ENCODE results near the gene DNHD1.
A peak's percentile ranks its signal among the peaks of the same experiment; 100 is the strongest.

Gene DNHD1

GRCh38 chr11:6608726-6609501, 111.8 kb downstream of the DNHD1 start:
- Histone ChIP-seq H3K9me3 (ENCODE audit: insufficient read depth, low read depth, low read length) (no peaks in the 10 kb centered on the region), H3K36me3 (ENCODE audit: insufficient read depth, low read length) (peaks cover 34% of the 10 kb centered on the region; the same call in 1 of the 2 replicates), H3K27me3 (ENCODE audit: insufficient read depth, low read length, poor library complexity, severe bottlenecking) (no peaks in the 10 kb centered on the region), H3K9ac (ENCODE audit: low read depth, low read length, poor library complexity, severe bottlenecking) (no peak overlapping the region), H3K79me2 (ENCODE audit: insufficient read depth, low read length) (peaks cover 79% of the 10 kb centered on the region), H3F3A (ENCODE audit: low read depth) (peaks cover 12% of the 10 kb centered on the region; the same call in 1 of the 2 replicates), H3K4me3 (ENCODE audit: low read length, poor library complexity, severe bottlenecking) (no peak overlapping the region), H2AFZ (ENCODE audit: low read length) (no peak overlapping the region), H3K4me2 (ENCODE audit: low read depth, low read length, poor library complexity, severe bottlenecking) (no peak overlapping the region), H4K20me1 (ENCODE audit: insufficient read depth, low read length, poor library complexity, severe bottlenecking) (peaks cover 27% of the 10 kb centered on the region), H3K4me1 (ENCODE audit: insufficient read depth, low read length, poor library complexity, severe bottlenecking) (peaks cover 55% of the 10 kb centered on the region), H3K9me2 (replicated peaks; ENCODE audit: low read depth, low read length) (no peaks in the 10 kb centered on the region)
- TF ChIP-seq CTCF (conservative IDR thresholded peaks at IDR 0.05; ENCODE audit: low read length), result no peak
- TF ChIP-seq EZH2phosphoT487 (IDR thresholded peaks at IDR 0.05; ENCODE audit: borderline replicate concordance), result no peak

GRCh38 chr11:6609502-6610015, 112.5 kb downstream of the DNHD1 start:
- Histone ChIP-seq H4K20me1 (ENCODE audit: insufficient read depth, low read length, poor library complexity, severe bottlenecking) (peaks cover 23% of the 10 kb centered on the region), H3K9ac (ENCODE audit: low read depth, low read length, poor library complexity, severe bottlenecking) (no peak overlapping the region), H3K4me3 (ENCODE audit: low read length, poor library complexity, severe bottlenecking) (no peak overlapping the region), H3K79me2 (ENCODE audit: insufficient read depth, low read length) (peaks cover 72% of the 10 kb centered on the region), H3K4me1 (ENCODE audit: insufficient read depth, low read length, poor library complexity, severe bottlenecking) (peaks cover 55% of the 10 kb centered on the region), H3K36me3 (ENCODE audit: insufficient read depth, low read length) (peaks cover 34% of the 10 kb centered on the region; the same call in 1 of the 2 replicates), H3K9me3 (ENCODE audit: insufficient read depth, low read depth, low read length) (no peaks in the 10 kb centered on the region), H3K27me3 (ENCODE audit: insufficient read depth, low read length, poor library complexity, severe bottlenecking) (no peaks in the 10 kb centered on the region), H3K9me2 (replicated peaks; ENCODE audit: low read depth, low read length) (no peaks in the 10 kb centered on the region), H3K4me2 (ENCODE audit: low read depth, low read length, poor library complexity, severe bottlenecking) (no peak overlapping the region), H3F3A (ENCODE audit: low read depth) (peaks cover 10% of the 10 kb centered on the region; the same call in 1 of the 2 replicates), H2AFZ (ENCODE audit: low read length) (no peak overlapping the region)
- TF ChIP-seq EZH2phosphoT487 (IDR thresholded peaks at IDR 0.05; ENCODE audit: borderline replicate concordance) (no peak), CTCF (conservative IDR thresholded peaks at IDR 0.05; ENCODE audit: low read length) (no peak)

- peaks cover 34% of the 10 kb centered on the region; the same call in 1 of the 2 replicates for H3K36me3 ChIP-seq (ENCODE audit: insufficient read depth, low read length)
- H3K4me1 ChIP-seq (ENCODE audit: insufficient read depth, low read length, poor library complexity, severe bottlenecking), result peaks cover 45% of the 10 kb centered on the region
- H3K9me2 ChIP-seq (replicated peaks; ENCODE audit: low read depth, low read length), result no peaks in the 10 kb centered on the region
- no peak for TF ChIP-seq EZH2phosphoT487 (IDR thresholded peaks at IDR 0.05; ENCODE audit: borderline replicate concordance)
- no peak for TF ChIP-seq CTCF (conservative IDR thresholded peaks at IDR 0.05; ENCODE audit: low read length)
- H3F3A ChIP-seq (ENCODE audit: low read depth), result peaks cover 10% of the 10 kb centered on the region; the same call in 1 of the 2 replicates
- H4K20me1 ChIP-seq (ENCODE audit: insufficient read depth, low read length, poor library complexity, severe bottlenecking), result peaks cover 18% of the 10 kb centered on the region
- H2AFZ ChIP-seq (ENCODE audit: low read length), result no peak overlapping the region
- peak overlapping the region; percentile 96 for H3K4me2 ChIP-seq (ENCODE audit: low read depth, low read length, poor library complexity, severe bottlenecking)
- no peaks in the 10 kb centered on the region for H3K9me3 ChIP-seq (ENCODE audit: insufficient read depth, low read depth, low read length)
- H3K27me3 ChIP-seq (ENCODE audit: insufficient read depth, low read length, poor library complexity, severe bottlenecking), result no peaks in the 10 kb centered on the region
- no peak overlapping the region for H3K9ac ChIP-seq (ENCODE audit: low read depth, low read length, poor library complexity, severe bottlenecking)
- H3K4me3 ChIP-seq (ENCODE audit: low read length, poor library complexity, severe bottlenecking), result peak overlapping the region; percentile 80
- peaks cover 62% of the 10 kb centered on the region for H3K79me2 ChIP-seq (ENCODE audit: insufficient read depth, low read length)
Observed at GRCh38 chr11:6610591-6610990, 113.5 kb downstream of the DNHD1 start.

Measured in Loucy (cell line).